Ureter (tissue), 1 donor: ENCODE measurements around the gene VOPP1. TPM values are rescaled to one million over a fixed set of nuclear protein-coding genes. Genes with fewer than 3 reads are reported as not detected.
"Not testable (repeated sequence)": the region's sequence is repeated elsewhere in the genome, so short reads cannot be mapped to it uniquely, and the experiment has no call there.

Source experiments
- DNase-seq: peaks from one replicate; pipeline ENCODE4 v3.0.0-alpha.2; 2020; ENCODE audit warnings: low spot score
- total RNA-seq: library from RNA; stranded (reverse); gene quantifications from one replicate; pipeline ENCODE4 v1.2.4, GENCODE V29; 2023
- donor health status: DM: yes; HTN: yes; CAD: no.

The VOPP1 gene
- 47.1 TPM for total RNA-seq

DNA sequence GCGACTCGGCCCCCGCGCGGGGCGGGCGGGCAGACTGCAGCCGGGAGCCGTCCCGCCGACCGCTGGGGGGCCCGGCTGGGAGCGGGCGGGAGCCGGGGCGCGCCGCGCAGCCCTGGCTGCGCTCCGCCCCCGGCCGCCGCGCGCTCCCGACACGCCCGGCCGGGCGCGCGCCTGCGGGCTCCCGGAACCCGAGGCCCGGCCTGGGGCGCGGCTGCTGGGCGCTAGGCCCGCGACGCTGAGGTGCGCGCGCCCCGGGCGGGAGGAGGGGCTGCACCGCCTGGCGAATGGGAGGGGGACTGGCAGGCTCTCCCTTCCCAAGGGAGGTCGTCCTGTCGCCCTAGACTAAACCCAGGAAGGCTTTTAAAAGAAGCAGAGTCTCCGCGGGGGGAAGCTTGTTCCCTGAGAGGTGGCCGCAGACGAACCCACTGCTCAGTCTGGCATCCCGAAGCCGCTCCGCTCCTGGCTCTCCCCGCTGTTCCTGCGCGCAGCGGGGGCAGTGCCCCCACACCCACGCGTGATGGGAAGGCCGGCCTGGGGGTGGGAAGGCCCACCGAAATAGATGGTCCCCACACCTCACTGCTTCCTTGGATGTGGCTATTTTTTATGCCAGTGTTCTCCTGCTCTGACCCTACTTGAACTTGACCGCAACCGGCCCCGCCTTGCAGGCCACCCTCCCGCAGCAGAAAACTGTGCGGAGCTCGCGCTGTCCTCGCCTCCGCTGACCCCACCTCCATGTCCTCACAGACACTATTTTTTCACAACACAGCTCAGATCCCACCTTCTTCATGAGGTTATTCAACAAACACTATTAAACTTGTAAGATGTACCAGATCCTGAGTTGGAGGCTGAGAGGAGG lies at the start of gene VOPP1:
Gene VOPP1, minus strand, starts transcription at position 125 of the 856 bp plus-strand sequence. CDS start 178 bp downstream, outside the sequence.
- peak; percentile 63 for DNase-seq

DNA sequence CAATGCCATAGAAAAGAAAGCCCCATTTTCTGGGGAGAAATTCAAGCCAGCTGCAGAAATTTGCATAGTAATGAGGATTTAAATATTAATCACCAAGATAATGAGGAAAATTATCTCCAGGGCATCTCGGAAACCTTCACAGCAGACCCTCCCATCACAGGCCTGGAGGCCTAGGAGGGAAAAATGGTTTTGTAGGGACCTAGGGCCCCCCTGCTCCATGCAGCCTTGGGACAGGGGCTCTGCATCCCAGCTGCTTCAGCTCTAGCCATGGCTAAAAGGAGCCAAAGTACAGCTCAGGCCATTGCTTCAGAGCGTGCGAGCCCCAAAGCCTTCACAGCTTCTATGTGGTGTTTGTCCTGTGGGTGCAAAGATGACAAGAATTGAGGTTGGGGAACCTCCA lies 46.6 kb upstream of the VOPP1 start:
- no peak for DNase-seq

- DNase-seq, result not testable (repeated sequence)
Observed at GRCh38 chr7:55614365-55615064, 42.2 kb upstream of the VOPP1 start.

DNA sequence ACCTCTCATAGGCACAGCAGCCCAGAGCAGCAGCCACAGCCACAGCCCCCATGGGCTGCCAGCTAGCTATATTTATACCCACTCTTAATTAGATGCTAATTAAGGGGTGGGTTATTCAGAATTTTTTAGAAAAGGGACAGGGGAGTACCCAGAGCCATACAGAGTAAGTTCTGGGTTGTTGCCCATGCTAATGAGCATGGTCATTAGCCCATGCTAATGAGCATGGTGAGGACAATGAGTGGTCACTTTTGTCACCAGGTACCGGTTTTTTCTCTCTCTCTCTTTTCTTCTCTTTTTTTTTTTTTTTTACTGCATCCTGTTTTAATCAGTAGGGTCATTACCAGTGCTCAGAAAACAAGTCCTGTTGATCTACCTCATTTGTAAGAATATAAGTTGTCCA lies 37.4 kb upstream of the VOPP1 start:
- DNase-seq, result not testable (repeated sequence)

- DNase-seq, result not testable (repeated sequence)
Observed at GRCh38 chr7:55605661-55606060, 33.4 kb upstream of the VOPP1 start.

DNA sequence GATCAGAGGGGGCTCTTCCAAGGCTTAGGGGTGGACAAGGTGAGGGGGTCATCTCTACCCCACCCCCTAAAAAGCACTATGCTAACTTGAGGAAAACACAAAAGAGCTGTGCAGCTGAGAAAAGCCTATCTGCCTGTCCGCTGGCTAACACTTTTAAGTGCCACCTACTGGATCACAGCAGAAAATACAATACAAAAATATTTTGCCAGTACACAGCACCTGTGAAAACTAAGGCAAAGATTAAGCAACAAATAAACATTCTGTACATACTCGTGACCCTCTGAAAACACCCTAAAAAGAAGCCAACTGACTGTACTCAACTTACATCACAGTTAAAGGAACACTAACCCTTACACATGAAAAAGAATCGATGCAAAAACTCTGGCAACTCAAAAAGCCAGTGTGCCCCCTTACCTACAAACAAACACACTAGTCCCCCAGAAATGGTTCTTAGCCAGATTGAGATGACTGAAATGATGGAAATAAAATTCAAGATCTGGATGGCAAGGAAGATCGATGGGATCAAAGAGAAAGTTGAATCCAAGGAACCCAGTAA lies 25.7 kb upstream of the VOPP1 start:
- DNase-seq, result not testable (repeated sequence)

DNA sequence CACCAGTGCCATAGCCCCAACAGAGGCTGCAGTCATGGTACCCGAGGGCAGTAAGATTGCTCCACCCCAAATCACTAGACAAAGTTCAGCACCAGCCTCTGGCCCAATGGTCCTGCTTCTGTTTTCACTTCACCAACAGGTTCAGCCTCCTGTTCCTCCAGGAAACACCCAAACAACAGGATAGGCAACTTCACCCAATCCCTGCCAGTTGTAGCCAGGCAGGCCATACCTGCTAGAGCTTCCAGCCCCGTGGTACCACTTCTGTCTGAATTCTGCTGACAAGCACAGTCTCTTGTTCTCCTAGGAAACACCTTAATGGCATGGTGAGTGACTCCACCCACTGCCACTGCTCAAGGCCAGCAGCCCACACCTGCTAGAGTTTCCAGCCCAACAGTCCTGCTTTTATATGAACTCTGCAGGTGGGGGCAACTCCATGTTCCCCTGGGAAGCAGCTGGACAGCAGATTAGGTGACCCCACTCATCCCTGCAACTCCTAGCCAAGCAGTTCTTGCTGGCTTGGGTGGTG lies 25.0 kb upstream of the VOPP1 start:
- DNase-seq, result not testable (repeated sequence)

DNA sequence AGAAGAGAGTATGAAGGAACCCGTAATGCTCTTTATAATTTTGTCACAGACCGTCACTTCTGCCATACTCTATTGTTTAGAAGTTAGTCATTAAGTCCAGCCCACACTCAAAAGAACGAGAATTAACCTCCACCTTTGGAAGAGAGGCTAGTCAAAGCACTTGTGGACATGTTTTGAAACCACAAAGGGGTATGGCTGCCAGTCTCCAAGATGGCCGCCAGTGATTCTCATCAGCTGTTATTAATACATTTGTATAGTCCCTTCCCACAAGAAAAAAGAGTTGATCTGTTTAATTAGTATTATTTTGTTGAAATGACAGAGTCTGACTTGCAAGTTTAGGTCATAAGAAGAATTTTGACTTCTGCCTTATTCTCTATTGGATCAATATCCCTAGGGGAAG lies 23.2 kb upstream of the VOPP1 start:
- DNase-seq, result no peak

DNA sequence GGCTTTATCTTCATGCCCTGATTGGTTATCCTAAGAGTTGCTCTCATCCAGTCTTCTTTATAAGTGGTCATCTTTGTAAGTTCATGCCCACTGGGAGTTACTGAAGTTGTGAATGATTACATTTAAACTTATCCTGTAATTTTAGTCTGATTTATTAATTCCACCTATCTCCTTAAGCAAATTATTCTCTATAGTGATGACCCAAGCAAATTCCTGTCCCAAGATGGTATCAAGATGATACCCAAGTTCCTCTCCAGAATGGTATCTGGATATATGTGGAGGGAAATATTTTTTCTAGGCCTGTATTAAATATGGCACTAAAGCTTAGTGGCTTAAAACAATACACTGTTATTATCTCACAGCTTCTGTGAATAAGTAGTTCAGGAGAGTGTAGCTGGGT lies 22.6 kb upstream of the VOPP1 start:
- DNase-seq, result no peak

DNA sequence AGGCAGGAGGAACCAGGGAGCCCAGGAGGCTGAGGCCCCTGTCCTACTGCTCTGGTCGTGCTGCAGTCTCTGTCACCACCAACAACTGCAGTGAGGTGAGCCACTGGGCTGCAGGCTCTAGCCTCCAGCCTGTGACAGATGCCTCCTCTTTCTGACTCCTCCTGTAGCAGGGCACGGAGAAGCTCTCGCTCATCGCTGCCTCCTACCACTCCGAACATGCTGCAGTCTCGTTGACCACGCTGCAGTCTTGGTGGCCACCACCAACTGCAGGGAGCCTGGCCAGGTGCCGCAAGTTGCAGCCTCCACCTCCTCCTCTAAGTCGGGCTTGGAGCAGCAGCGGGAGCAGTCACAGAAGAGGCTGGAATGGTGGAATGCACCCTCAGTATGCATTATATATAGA lies 22.1 kb upstream of the VOPP1 start:
- DNase-seq, result no peak

GRCh38 chr7:55593515-55594318 lies 21.4 kb upstream of the VOPP1 start:
- no peak for DNase-seq

- no peak for DNase-seq
Observed at GRCh38 chr7:55593172-55593514, 20.8 kb upstream of the VOPP1 start.

- DNase-seq, result no peak
Observed at GRCh38 chr7:55592492-55592891, 20.2 kb upstream of the VOPP1 start.

GRCh38 chr7:55591282-55591931 lies 19.1 kb upstream of the VOPP1 start:
- DNase-seq, result no peak

- no peak for DNase-seq
Observed at GRCh38 chr7:55590517-55591281, 18.4 kb upstream of the VOPP1 start.

- DNase-seq, result no peak
Observed at GRCh38 chr7:55589905-55590304, 17.6 kb upstream of the VOPP1 start.

GRCh38 chr7:55588976-55589604 lies 16.8 kb upstream of the VOPP1 start:
- no peak for DNase-seq

DNA sequence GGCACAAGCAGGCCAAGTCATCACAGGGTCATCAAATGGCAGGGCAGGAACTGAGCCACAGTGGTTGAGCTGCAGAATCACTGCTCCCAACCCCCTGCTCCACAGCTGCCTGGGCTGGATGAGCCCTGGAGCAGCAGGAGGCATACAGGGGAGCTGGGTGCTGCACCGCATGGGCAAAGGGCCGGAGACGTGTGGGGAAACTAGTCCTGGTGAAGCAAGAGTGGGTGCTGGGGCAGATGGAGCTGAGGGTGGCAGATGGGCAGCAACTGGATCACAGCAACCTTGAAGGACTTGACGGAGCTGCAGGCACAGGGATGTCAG lies 16.0 kb upstream of the VOPP1 start:
- no peak for DNase-seq

GRCh38 chr7:55587687-55588378 lies 15.5 kb upstream of the VOPP1 start:
- DNase-seq, result no peak

- not testable (repeated sequence) for DNase-seq
Observed at GRCh38 chr7:55582656-55583055, 10.4 kb upstream of the VOPP1 start.
